HG02852 (cell line): ENCODE measurements around the gene EDRF1.
"Not testable (repeated sequence)": the region's sequence is repeated elsewhere in the genome, so short reads cannot be mapped to it uniquely, and the experiment has no call there.

Source experiments
- ATAC-seq: cut with Tn5 transposase; IDR thresholded peaks from one replicate; pipeline ENCODE4 v1.9.1; 2021; ENCODE audit warnings: mild to moderate bottlenecking, moderate library complexity; ENCODE audit not compliant: unreplicated experiment

The EDRF1 gene, protein sequence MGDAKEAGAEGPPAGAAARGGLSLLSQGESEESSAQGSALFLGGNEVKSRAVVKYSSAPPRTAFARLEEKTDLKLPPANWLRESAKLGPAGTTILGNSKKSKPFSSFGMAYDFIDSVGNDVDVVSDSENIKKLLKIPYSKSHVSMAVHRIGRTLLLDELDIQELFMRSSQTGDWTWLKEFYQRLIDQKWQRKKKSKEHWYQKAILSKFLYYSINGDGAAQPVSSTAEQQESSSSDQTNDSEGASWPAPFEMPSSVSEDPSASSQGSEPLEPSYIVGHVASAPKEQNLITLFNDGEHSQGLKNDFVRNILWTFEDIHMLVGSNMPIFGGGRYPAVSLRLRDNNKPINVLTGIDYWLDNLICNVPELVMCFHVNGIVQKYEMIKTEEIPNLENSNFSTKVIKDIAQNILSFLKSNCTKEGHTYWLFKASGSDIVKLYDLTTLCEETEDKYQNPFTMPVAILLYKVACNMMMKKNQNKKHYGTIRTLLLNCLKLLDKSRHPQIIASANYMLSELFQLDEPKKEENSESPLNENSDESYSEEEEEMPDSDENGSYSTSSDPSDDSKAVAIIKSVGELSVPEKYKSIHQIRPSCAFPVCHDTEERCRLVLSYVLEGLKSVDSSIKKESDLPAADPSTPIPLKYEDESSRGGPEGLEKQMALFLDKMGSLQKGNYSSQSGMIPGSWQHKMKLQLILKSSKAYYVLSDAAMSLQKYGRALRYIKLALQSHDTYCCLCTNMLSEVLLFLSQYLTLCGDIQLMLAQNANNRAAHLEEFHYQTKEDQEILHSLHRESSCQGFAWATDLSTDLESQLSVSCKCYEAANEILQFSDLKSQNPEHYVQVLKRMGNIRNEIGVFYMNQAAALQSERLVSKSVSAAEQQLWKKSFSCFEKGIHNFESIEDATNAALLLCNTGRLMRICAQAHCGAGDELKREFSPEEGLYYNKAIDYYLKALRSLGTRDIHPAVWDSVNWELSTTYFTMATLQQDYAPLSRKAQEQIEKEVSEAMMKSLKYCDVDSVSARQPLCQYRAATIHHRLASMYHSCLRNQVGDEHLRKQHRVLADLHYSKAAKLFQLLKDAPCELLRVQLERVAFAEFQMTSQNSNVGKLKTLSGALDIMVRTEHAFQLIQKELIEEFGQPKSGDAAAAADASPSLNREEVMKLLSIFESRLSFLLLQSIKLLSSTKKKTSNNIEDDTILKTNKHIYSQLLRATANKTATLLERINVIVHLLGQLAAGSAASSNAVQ

DNA sequence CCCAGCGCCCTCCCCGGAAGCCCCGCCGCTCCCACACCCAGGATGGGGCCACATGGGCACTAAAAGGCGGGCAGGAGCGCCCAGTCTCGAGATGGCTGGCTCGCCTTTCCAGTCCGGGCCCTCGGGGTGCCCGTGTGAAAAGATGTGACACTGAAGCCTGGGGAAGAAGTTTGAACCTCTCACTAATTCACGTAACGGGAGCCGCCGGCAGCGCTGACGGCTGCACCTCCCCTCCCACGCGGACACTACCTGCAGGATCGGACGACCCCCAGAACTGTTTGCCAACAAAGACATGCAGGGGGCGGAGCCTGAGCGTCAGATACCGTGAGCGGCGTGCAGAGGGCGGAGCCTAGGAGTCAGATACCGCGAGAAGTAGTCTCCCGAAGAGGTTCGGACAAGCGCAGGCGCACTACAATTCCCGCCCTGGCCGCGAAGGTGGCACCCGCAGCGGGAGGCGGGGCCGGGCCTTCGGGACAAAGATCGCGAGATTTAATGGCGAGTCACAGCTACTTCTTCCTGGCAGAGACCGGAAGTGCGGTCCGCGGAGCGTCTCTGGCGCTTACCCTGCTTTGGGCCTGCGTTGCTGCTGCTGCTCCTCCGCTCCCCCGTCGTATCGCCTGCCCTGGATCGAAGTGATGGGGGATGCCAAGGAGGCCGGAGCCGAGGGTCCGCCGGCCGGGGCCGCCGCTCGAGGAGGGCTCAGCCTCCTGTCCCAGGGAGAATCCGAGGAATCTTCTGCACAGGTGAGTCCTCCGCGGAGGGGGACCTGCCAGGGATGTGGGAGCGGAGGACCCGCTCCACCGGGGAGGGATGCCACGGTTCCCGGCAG, at the start of gene EDRF1:
Gene EDRF1 (plus strand): TSS at position 537 of the 829 bp plus-strand sequence. CDS start 99 bp downstream, at position 636.
- peak; percentile 90 for ATAC-seq

DNA sequence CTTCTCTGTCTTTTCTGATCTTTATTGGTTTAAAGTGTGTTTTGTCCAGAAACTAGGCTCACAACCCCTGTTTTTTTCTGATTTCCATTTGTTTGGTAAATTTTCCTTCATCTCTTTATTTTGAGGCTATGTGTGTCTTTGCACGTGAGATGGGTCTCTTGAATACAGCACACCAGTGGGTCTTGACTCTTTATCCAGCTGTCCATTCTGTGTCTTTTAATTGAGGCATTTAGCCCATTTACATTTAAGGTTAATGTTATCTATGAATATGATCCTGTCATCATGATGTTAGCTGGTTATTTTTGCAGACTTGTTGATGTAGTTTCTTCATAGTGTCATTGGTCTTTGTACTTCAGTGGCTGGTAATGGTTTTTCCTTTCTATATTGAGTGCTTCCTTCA, 46.6 kb upstream of the EDRF1 start:
- ATAC-seq = no peak

DNA sequence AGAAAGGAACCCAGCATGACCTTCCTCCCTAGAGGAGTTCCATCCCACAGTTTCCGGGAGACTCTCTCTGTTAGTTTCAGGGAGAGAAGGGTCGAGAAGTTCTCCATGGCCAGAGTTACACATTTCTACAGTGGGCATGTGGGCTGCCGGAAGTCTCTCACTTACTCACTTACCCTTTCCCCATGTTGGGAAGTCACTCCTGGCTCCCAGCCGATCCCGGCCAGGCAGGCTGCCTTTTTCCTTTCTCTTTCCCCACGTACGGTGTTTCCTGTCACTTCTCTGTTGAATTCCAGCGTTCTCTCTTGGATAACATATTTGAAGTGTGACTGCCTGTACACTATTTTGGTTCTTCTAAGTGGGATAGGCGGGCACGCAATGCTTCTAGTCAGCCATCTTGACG, 40.1 kb upstream of the EDRF1 start:
- ATAC-seq = no peak

DNA sequence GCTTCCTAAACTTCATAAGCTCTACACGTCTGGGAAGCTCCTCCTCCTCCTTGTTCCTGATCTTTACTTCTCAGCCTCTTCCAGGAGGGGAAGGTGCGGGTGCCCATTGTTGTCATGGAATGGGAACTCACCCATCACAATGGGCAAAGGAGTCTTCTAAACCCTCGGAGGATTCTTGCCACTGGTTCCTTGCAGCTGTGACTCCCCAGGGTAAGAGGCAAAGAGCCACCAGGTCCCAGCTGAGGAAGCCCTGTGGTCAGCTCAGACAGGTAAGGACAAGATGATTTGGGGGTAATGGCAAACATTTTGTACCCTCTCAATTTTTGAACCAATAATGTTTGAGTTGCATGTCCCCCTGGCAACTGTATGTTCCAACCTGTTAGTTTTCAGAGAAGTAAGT, 36.4 kb upstream of the EDRF1 start, which contains the start of gene TEX36:
Gene TEX36 (minus strand): TSS at position 101 of the 400 bp plus-strand sequence. CDS start 174 bp downstream, outside the sequence.
- ATAC-seq = no peak

DNA sequence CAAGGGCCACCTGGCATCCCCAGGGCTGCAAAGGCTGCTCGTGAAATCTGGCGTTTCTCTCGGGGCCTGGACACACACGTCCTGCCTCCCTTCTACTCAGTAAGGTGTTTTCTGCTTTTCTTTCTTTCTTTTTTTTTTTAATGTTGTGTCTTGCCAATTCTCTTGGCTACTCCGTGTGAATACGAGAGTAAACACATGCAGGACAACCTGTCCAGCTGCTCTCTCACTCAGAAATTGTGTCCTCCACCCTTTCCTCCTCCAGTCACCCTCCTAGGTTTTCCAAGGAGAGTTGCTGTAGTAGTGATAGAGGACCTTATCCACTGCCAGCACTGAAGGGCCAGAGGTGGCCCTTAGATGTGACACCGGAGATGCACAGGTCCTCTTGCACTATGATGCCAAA, 35.7 kb upstream of the EDRF1 start:
- no peak for ATAC-seq

DNA sequence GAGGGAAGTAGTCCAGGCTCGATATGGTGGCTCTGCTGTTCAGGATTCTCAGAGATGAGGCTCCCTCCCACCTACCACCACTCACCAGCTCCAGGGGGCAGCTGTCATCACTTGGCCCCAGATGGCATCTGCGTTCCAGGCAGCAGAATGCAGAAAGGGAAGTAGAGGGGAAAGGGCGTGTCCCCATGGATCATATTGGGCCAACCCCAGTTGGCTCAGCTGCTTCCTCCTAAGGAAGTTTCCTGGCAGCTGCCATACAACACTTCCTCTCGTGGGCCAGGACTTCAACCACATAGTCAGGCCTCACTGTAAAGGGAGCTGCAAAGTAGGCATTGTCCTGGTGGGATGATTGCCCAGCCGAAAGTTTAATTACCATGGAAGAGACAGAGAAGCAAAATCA, 34.9 kb upstream of the EDRF1 start:
- ATAC-seq = no peak

DNA sequence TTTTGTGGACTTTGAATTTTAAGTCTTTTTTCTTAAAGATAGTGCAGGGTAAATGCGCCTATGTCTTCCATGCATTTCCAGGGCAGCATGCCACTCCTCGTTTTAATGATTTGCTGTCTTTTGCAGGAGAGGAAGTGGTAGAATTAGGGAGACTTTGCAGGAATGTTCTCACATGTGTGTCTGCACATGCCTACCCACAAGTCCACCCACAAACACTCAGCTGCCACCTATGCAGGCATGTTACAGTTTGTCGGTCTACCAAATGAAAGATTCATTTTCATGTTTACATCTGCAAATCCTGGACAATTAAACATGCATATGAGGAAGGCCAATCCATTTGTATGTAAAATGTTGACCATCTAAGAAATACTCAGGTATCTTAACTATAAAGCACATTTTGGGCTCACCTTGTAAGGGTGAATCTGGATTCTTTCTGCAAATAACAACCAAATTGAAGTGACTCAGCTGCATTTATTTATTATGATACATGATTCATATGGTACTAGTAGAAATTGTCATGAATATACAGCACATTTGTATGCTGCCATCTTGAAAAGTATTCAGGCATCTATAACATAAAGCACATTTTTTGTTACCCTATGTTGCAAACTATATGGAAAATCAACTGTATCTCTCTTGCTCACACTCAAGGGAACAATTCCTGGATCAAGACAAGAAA, 31.9 kb upstream of the EDRF1 start:
- ATAC-seq = no peak

DNA sequence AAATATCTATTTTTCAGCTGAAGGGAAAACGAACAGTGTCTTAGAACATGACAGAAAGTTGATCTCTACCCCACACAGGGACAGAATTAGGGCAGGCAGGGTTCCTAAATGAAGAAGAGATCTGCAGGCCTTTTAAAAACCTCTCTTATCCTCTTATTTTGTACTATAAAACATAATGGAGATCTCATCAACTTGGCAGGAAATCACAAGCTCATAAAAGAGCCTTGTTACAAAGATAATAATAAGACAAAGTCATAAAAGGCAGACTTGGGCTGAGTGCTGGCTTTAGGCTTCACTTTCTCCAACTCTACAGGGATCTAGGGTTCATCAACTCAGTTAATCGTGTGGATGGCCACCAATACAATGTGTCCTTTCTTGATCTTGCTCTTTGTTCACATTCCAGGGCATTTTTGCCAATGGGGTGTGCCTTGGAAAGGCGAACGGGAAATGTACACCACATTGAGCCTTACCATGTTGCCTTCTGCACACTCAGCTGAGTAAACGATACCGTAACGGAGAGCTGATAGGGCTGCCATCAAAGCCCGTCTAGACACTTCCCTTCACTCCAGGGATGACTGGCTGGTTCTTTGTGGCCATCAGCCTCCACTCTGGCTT, 29.4 kb upstream of the EDRF1 start:
- no peak for ATAC-seq

DNA sequence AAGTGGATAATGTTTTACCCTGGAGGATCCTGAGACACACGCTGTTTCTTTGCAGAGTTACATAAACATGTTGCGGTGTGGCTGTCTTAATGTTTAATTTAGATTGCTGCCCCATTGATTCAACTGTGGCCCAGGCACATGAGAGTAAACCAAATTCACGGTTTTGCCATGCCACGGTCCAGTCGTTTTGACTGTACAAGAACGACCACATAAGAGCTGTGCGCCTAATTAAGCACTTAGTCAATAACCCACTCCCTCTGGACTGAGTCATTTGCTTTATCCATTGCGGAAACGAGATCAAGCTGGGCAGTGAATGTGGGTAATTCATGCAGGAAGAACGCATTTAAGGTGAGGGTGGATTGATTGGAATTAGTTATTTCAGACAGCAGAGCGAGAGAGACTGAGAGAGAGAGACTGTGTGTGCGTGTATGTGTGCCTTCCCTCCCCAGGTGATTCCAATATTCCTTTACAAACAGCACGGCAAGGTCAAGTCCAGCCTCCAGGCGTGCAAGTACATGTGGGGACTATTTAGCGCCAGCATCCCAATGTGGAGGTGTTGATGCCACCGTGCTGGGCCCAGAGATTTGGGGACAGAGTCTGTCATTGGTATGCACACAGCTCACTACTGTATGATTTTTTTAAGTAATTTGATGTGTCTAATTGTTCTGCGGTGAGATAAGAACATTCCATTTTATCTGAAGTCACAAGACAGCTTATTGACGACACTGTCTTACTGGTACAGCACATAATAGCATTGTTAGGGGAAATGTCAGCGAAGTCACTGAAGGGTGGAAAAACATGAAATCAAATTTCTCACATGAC, 28.1 kb upstream of the EDRF1 start:
- no peak for ATAC-seq

DNA sequence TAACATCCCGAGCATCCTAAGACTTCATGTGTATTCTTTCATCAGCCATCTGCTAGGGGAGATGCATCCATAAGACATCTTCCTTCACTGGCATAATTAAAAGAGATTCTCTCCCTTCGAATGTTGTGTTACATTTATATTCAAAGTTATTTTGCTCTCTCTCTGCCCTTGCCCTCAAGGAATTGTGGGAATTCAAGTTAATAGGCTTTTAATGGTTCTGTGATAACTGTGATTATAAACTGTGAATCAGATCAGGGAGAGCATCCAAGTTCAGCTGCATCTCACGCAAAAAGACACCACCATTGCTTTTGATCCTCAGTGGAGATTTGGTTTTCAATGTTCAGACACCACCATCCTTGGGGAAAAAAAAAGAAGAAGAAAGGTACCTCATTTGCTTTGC, 27.3 kb upstream of the EDRF1 start:
- ATAC-seq = no peak

DNA sequence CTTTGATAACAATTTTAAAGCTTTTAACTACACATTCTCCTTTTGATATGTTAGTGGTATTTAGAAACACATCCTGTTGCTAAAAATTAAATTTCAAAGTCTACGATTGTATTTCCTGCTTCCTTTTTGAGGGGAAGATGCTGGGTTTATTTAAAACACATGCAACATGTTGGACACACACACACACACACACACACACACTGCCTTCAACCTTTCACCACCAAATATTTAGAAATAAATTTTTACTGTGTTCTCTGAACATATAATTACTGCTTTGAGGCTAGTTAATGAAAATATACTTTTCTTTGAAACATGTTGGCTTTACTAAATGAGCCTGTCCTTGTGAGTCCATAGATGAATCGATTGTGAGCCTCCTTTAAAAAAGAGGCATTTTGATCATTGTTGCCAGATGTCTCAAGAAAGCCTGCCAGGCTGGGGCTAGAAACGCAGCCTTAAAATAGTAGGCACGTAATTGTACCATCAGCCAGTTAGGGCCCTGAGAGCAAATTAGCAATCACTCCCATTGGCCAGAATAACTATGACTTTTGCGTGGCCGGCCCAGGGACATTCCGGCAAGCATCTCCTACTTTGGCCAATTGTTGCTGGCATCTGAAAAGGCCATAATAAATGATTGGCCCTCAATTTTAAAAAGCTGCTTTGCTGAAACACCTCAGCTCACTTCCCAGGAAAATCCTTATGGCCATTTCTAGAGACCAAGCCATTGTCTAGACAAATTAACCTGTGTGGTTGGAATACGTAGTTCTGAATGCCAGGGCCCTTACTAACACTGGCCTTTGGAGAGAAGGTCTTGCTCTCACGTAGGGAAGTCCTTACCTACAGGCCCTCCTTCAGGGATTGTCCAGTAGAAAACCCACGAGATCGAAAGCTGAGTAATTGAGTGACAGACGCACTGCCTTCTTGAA, 26.6 kb upstream of the EDRF1 start:
- ATAC-seq = no peak

DNA sequence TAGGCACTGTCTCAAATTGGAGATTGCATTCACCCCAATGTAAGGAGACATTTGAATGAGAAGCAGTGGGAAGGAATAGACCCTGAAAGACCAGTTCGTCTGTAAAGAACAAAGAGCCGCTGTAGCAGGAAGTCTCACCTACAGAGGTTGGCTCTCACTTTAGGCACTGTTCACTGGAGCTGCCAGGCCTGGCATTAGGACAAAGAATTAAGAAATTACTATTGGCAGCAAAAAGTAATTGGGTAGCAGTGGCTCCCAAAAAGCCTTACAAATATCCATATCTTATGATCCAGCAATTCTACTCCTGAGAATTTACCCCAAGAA, 26.0 kb upstream of the EDRF1 start:
- no peak for ATAC-seq

DNA sequence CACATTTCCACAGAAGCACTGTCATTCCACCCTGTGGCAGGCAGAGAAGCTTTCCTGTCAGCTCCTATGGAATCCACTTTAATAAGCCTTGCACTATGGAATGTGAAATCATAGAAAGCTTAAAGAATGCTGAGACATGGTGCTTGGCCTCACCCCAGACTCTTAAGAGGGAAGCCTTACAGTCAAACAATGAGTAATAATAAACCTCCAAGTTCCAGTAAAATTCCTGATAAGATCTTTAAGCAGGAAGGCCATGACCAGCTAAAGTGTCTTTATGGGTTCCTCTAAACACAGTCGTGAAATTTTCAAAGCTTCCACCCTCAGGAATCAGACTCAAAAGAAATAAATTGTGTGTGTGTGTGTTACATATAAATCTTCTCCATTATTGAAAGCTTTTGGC, 24.6 kb upstream of the EDRF1 start:
- no peak for ATAC-seq

DNA sequence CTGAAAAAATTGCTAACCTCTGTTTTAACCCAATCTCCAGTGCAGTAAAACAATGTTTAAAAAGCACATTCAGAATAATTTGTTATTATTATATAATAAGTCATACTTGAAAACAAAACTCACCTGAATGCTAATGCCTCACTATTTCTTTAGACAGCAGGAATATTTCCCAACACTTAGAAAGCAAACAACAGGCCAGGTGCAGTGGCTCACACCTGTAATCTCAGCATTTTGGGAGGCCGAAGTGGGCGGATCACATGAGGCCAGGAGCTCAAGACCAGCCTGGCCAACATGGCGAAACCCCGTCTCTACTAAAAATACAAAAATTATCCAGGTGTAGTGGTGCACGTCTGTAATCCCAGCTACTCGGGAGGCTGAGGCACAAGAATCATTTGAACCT, 22.6 kb upstream of the EDRF1 start:
- ATAC-seq = not testable (repeated sequence)

DNA sequence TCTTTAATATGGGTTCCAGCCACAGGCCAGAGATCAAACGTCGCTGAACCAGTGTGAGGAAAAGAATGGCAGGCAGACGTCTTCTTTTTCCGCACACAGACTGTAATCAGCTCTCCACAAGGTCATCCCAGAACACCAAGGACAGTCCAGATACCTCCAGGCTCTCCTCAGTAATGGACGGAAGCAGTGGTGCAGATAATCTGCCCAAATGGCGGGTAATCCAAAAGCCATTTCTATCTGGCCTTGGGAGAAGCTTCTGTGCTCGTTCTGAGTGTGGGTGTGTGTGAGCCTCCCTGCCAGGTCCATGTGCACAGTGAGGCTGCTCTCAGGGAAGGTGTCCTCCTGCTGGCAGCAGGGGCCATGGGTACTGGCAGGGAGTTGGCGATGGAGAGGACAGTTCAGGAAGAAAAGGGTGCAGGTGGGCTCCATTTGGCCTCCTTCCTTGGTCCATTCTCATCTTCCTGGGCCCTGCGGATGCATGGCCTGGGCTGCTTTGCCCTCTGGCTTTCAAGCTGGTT, 21.0 kb upstream of the EDRF1 start:
- ATAC-seq = no peak

DNA sequence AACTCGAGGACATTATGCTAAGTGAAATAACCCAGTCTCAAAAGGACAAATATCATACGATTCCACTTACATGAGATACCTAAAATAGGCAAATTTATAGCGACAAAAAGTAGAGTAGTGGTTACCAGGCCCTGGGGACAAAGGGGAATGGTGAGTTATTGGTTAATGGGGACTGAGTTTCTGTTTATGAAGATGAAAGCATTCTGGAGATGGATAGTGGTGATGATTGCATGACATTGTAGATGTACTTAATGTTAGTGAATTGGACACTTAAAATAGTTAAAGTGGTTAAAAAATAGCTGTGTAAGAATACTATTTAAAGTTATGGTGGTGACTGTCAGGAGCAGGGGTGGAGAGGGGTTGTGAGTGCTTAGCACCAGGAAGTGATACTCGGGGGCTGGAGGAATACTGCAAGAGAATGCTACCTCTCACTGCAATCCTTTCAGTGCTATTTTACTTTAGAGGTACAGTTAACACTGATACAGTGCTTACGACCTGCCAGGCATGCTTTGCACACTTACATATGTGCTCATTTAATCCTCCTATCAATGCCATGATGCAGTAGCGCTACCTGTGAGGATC, 19.9 kb upstream of the EDRF1 start:
- no peak for ATAC-seq

DNA sequence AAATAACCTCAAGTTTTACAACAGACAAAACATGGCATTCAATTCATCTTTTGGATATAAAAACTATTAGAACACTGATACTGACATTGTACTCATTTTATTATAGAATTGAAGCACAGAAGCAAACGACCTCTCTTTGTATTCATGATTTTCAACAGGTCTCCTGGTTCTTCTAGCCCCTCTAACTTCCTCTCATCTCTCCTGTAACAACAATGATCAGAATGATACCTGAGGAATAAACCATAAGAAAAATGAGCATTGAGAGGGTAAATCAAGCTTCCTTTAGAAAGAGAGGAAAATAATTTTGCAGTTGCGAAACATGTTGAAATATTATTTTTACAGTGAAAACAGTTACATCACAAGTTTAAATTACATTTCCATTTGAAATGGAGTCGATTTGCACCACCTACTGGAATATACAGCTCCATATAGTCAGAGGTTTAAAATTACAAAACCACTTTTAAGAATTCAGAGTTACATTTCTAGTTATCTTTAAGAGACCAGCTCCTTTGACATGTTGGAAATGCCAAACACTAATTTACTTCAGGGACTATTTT, 19.1 kb upstream of the EDRF1 start:
- ATAC-seq = no peak
